HG03565 (cell line): ENCODE results near the gene PRKCA.

ENCODE experiments used
- ATAC-seq: cut with Tn5 transposase; IDR thresholded peaks from one replicate; pipeline ENCODE4 v1.9.1; 2021; ENCODE audit warnings: mild to moderate bottlenecking, moderate library complexity; ENCODE audit not compliant: unreplicated experiment

PRKCA gene

DNA sequence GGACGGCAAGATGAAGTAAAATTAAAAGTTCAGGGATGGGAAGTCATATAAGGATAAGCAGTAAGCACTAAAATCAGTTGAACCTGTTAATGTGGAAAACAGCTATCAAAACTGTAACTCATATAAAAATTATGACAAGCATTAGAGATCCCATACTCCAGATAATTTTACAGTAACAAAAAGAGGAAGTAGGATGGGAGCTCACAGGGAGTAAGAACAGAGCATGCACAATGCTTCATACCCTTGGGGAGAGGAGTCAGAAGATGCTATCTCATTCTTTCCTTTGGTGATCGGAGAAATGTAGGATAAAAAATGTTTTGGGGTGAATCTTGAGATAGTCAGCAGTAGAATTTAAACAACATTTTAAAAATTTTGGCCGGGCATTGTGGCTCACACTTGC, 367.8 kb downstream of the PRKCA start:
- no peak for ATAC-seq

DNA sequence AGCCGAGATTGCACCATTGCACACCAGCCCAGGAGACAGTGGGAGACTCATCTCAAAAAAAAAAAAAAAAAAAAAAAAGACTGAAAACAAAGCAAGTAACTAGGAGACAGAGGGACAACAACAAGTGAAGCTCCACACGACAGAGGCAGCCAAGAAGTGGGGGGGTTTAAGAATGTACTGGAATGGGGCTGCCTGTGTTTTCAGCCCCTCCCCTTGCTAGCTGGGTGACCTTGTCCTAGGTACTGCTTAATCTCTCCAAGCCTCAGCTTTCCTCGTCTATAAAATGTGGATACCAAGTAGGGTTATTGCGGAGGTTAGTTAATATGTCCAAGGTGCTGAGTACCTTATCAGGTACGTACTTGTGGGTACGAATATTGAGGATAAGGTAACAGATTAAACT, 368.7 kb downstream of the PRKCA start:
- ATAC-seq: no peak

DNA sequence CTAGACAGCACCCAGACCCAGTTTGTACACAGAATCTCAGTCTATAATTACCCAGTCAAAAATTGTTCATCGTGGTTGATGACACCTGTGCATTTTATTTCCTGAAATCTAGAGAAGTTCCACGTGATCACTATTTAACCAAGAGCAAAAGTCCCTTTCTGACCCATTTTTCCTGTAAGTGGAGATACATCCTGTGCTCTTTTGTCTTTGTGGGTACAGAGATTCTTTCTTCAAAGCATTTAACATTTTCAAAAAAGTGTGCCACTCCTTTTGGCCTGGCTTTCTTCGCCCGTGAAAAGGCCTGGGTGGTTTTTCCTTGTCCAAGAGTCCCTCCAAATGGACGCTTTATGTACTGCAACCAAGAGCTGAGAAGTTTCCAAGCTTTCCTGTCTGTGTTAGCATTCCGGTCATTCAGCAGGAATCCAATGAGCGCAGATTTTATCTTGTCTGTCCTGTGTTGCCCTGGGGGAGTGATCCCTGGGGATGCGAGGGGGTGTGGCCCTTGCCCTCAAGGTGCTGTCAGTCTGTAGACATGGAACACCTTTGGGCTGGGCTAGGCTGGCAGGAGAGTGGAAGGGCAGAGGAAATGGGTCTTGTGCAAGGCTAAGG, 371.4 kb downstream of the PRKCA start:
- no peak for ATAC-seq

DNA sequence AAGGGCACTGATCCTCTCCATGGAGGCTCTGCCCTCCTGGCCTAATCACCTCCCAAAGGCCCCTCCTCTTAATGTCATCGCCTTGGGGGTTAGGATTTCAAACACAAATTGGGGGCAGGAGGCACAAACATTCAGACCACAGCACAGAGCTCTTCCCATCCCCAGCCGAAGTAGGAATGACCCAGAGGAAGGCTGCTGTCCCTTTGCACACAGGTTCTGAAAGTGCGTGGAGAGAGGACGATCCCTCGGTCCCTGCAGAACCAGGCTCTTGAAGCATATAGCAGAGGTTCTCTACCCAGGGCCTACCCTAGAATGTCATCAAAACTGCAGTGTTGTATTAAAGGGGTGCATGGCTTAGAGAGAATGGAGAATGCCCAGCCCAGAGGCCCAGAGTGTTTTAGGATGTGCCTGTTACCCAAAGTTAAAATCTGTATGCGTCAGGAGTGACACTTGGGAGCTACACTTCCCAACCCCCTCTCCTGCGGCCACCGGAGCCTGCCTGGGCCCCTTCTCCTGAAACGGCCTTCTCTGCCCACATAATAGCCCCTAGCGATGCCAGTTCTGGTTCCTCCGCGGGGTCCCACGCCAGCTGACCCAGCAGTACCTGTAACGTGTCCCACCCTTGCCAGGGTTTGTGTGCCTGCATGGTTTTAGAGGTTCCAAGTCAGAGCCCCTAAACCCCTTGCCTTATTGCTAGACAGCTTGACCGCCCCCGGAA, 373.0 kb downstream of the PRKCA start:
- no peak for ATAC-seq

DNA sequence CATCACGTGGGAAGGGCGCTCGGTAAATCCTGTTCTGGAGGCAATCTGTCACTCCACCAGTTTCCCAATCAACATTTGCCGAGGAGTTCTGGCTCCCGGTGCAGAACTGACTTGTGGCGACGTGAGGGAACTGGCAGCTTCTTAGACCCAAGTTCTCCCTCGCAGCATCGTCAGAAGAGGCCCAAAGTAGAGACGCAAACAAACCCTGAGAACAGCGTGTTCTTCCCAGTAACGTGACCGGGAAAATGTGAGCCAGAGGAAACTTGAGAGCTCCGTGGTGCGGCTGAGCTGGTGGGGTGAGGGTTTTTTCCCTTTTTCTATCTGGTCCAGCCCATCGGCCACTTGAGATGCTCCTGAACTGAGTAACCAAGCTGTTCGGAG, 373.6 kb downstream of the PRKCA start:
- ATAC-seq: no peak

DNA sequence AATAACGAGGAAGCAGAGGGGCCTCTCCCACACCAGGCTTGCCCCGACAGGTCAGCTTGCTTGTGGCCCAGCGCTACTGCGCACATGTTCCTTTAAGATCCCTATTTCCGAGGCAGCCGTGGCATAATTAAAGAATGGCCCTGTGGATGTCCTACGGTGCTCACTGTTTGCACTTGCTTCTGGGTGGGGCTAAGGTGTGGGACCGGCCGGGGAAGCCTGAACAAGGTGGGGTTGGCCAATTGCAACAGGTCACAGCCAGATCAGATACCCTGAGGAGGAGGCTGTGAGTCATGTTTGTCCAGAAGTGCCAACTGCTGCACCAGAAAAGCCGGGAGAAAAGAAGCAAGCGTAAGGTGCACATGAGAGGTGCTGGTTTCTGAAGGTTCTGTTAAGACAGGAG, 374.0 kb downstream of the PRKCA start:
- ATAC-seq: no peak

DNA sequence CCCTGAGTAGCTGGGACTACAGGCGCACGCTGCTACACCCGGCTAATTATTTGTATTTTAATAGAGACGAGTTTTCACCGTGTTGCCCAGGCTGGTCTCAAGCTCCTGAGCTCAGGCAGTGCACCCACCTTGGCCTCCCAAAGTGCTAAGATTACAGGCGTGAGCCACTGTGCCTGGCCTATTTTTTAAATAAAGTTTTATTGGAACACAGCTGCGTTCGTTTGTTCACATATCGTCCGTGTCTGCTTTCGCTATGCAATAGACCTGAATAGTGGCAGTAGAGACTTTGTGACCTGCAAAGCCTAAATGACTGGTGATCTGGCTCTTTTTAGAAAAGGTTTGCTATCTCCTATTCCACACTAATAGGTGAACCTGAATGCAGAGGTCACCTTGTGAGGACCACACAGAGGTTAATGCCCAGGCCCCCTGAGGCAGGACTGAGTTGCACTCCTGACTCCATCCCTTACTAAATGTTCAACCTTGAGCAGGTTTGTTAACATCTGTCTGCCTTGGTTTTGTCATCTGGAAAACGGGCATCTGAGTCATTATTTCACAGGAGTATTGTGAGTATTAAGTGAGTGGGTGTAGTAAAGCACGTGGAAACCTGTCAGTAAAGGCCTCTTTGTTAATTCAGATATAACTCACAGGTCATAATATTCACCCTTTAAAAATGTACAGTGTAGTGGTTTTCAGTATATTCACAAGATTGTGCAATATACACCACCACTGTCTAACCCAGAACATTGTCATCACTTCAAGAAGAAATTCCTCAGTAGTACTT, 375.0 kb downstream of the PRKCA start:
- no peak for ATAC-seq

DNA sequence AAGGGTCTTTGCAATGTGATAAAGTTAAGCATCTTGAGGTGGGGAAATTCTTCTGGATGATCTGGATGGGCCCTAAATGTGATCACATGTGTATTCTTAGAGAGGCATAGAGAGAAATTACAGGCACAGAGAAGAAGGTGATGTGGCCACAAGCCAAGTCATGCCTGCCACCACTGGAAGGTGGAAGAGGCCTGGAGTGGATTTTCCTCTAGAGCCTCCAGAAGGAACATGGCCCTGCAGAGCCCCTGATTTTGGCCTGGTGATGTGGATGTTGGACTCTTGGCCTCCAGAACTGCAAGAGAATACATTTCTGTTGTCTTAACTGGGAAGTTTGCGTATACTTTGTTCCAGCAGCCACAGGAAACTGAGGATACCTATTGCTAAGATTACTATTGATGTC, 375.6 kb downstream of the PRKCA start:
- no peak for ATAC-seq

DNA sequence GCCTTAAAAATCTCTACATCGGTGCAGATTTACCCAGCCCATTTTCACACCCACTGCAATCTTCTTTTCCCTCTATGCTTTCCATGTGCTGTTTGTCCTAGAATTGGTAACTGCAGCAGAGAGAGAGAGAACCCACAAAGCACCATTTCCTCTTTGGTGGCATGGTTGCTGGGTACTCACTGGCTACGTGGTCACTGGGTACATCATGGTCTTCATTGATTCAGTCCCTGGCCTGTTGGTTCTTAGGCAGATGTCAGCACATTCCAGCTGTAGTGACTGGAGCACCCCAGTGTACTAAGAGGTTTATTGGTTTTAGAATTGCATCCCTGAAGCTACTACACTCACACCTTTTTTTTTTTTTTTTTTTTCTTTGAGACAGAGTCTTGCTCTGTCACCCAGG, 376.4 kb downstream of the PRKCA start:
- ATAC-seq: no peak

DNA sequence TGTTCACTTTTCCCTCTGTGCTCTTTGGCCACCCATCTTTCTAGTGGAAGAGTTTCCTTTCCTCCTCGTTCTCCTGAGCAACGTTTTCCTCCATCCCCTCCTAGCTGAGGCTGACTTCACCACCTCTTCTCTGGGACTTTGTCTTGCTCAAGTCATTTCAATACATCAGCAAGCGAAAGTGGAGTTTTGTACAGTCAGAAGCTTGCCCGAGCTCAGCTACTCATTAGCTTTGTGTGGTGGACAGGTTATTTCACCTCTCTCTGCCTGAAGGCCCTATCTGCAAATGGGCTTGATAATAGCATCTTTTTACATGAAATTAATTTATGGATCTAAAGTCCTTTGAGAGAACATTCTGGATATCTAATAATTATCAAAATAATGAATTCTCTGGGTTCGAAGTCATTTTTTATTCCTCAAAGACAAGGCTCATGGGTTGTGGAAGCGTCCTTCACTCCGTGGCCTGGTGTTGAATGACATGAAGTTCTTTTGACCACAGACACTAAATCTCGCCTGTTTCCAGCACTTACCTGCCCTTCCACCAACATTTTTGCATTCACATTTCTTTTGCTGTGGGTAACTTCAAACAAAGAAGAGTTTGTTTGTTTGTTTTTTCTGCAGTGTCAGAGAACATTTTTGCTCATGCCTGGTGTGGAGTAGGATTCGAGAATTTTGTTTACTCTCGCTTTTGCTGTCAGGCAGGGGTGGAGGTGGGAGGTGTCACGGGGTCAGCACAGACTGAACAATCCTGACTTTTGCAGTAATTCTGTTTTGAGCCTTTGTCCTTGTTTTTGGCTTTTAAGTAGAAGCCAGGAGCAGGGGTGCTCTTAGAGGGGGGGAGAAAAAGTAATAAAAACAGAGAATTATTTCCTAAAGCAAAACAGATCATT, 377.5 kb downstream of the PRKCA start:
- no peak for ATAC-seq

DNA sequence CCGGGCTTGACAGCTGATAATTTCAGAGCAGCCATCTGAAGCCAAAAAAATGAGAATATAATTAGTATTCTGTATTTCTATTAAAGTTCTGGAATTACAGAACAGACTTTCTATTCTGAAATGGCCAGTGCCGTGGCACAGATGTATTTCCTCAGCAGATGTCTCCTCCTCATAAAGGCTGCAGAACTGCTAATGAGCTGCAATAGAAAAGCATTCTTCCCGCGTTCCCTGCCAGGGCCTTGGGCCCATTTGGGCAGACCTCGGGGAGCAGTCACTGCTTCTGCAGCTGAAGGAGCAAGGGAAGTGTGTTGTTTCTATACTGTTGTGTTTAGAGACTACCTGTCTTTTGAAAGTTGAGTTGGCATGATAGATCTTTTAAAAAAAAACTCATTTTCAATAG, 379.9 kb downstream of the PRKCA start:
- ATAC-seq: no peak

DNA sequence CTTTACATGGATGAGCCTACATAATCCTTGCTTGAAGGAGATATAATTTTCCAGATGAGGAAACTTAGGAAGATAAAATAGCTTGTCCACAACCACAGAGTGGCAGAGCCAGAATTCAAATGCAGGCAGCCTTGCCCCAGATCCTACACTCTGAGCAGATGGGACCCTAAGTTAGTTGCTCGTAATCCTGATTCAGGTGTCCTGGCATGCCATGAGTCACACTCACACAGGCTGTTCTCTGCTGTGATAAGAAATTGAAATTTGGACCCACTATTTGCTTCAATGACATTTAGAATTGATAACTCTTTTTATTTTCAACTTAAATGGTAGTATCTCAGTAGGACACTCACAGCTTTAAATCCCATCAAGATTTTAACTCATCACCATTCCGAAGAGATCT, 381.8 kb downstream of the PRKCA start:
- no peak for ATAC-seq

DNA sequence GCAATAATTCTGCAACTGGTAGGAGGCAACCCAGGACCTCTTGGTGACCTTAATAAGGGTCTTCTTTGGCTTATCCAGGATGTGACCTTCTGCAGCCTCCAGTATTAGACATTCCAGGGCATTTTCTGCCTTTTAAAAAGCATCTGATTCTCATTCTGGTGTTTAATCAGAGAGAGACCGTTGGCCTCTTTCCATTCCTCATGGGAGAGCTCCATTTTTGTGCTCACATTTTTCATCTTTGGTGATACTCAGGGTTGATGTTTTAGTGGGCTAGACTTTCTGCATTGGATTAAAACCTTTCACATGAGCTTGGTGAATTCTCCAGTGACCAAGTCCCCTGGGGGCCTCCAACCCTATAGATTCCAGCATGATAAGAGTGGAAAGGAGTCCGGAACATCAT, 382.3 kb downstream of the PRKCA start:
- ATAC-seq: no peak

DNA sequence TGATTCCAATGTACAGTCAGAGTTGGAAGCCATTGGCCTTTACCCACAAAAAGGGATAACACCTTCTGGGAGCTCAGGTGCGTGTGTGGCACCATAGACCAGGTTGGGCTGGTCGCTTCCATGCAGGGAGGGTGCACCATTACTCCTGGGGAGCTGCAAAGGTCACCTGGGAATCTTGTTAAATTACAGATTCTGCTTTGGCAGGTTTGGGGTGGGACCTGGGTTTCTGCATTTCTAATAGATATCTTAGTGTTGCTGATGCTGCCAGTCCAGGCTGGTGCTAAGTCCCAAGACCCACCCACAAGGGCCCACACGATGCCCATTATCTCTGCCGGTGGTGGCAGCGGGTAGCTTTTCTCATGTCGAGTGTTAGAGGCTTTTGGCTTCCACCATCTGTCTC, 384.2 kb downstream of the PRKCA start:
- ATAC-seq: no peak

DNA sequence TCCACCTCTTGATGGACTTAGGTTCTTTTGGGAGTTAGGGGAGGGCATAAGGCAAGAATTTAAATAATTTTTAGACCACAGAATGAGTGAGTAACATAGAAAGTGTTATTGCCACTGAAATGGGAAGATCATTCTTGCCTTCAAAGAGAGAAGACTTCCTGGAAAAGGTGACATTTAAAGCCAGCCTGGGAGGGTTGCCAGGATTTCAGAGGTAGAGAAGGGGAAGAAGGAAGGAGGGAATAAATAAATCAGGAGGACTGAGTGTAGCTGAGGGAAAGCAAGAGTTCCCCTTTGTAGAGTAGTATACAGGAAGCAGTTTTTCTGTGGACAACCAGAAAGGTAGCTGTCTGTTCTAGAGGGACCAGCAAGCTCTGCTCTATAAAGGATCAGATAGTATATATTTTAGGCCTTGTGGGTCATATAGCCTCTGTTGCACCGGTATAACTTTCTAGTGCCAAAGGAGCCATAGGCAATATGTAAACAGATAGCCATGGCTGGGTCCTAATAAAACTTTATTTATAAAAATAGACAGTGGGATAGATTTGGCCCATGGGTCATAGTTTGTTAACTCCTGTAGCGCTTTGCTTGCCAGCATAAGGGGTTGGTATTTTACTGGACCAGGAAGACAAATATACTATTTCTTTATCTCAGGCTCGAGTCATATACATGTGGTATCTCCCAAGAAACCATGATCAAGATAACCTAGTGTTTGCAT, 385.3 kb downstream of the PRKCA start:
- ATAC-seq: no peak

DNA sequence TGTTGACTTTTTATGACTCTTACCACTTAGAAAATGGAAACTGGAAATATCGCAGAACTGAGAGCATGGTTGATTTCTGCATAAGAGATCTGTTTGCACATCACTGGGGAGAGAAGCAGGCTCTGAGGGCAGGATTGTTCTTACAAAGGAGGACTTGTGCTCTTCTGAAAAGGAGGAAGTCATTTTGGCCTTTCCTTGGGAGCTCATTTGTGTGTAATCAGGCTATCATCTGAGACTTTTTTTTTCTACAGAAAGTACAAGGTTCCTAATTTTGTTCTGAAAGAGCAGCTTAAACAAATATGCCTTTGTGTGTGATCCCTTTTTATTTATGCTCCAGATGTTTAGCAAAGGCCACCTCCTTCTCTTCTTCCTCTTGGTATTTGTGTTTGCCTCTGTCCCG, 386.8 kb downstream of the PRKCA start:
- no peak for ATAC-seq

DNA sequence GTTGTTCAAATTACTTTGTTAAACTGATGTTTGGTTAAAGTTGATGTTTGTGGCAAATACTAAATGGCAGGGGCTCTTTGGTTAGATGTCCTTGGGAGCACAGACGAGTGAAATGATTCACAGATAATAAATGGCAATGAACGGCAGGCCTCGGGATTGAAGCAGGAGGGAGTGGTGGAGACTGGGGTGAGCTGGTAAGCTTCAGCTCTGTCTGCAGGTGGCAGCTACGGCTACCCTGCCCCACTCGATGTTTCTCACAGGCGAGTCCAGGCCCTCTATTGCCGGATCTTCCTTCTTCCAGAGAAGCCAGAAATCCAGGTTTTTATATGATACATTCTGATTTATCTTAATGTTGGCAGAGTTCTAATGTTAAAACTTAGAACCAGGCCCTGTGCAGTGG, 387.8 kb downstream of the PRKCA start:
- ATAC-seq: no peak

DNA sequence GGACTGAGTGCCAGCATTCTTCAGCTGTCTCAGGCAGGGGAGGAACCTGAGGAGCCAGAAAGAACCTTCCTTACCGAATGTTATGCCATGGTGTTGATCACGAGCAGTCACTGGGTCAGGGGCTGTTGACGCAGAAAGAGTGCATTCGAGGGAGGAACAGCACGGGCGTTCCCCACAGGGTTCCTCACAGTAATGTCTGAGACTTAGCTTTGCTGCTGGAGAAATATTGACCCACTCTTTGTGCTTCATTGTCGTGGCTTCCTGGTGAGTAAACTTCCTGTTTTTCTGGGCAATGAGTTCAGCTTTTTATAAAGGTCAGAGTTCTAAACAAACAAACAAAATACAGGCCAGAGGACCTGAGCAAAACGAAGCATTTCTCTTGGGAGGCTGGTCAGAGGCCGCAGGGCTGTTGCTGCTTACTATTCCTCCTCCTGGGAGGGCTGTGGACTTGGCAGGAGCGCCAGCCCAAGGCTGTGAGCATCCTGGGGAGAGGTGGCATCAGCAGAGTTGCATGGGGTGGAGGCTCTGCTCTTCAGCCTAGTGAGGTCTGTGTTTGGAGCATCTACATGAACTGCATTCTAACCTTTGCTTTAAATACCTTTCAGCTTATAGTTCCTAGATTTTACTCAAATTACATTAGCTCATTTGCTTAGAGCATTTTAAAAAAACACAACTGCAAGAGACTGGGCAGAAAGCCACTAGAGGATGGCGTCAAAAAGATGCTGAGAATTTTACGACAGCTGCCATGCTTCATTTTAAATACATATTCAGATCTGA, 389.4 kb downstream of the PRKCA start:
- no peak for ATAC-seq

DNA sequence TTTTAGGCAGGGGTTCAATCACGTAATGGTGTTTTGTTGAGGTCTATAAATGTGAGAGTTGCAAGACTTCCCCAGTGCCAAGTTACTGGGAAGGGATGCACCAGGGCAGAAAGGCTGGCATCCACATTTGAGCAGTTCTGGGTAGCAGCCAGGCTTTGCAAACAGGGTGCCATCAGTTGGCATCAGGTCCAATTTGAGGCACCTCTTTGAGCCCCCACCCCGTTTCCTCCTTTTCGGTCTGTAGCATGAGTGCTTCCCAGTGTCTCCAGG, 389.9 kb downstream of the PRKCA start:
- no peak for ATAC-seq

DNA sequence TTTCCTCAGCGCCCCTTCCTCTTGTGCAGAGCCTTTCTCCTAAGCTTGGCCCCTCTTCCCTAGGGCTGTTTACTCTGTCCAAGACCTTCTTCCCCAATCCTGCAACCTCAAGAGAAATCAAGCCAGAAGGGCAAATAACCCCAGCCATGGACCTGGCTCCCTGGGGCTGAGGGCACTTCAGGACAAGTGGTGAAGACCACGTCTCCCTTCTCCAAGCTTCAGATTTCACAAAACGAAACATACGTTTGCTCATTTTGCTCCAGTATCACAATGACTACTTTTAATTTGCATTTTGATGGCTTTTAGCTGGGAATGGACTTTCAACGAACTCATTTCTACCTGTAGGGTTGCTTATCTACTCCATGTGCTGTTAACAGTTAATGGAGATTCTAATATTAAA, 392.7 kb downstream of the PRKCA start:
- ATAC-seq: no peak
